Skin of body (tissue), 2 donors: ENCODE data around the gene CALCB. TPM values are rescaled to one million over a fixed set of nuclear protein-coding genes. Genes with fewer than 3 reads are reported as not detected.

Source experiments
- DNase-seq: peaks from one replicate; lab custom pipeline; 2025; lab: John Stamatoyannopoulos, UW
- total RNA-seq: library from RNA; depleted of rRNA; stranded (reverse); fragments of >200 nt; gene quantifications from one replicate; pipeline ENCODE4 v1.2.3, GENCODE V29; 2014

The CALCB gene
- total RNA-seq, 1 donor from 2014 or later: 0.20 TPM

GRCh38 chr11:15118431-15118830, 45.0 kb downstream of the CALCB start:
- no peak for DNase-seq

GRCh38 chr11:15119352-15119751, 46.0 kb downstream of the CALCB start:
- DNase-seq: no peak

- no peak for DNase-seq
Measured at GRCh38 chr11:15119826-15120225, 46.4 kb downstream of the CALCB start.

- DNase-seq: no peak
Measured at GRCh38 chr11:15123849-15124248, 50.5 kb downstream of the CALCB start.

GRCh38 chr11:15124528-15124927, 51.1 kb downstream of the CALCB start:
- no peak for DNase-seq

GRCh38 chr11:15127341-15127740, 53.9 kb downstream of the CALCB start:
- DNase-seq: no peak

Other genes starting within 250 kb of the CALCB start
- gene CYP2R1, start 181.4 kb upstream of the CALCB start, total RNA-seq: 10.9 TPM
- not detected for gene CALCA, start 101.2 kb upstream of the CALCB start, total RNA-seq
- 2.3 TPM for gene INSC, start 41.3 kb downstream of the CALCB start, total RNA-seq